Mucosa of gallbladder (tissue), 1 donor: ENCODE measurements around the gene EYS. TPM values are rescaled to one million over a fixed set of nuclear protein-coding genes. Genes with fewer than 3 reads are reported as not detected.
"Not testable (repeated sequence)": the region's sequence is repeated elsewhere in the genome, so short reads cannot be mapped to it uniquely, and the experiment has no call there.

Experiments used
- DNase-seq: peaks from one replicate; pipeline ENCODE4 v3.0.0-alpha.2; 2020; ENCODE audit warnings: low spot score
- total RNA-seq: library from RNA; stranded (reverse); gene quantifications from one replicate; pipeline ENCODE4 v1.2.1, GENCODE V29; 2021
- donor health status: DM: no; HTN: no; CAD: no.

Gene EYS
- total RNA-seq, 1 donor from 2014 or later: not detected

DNA sequence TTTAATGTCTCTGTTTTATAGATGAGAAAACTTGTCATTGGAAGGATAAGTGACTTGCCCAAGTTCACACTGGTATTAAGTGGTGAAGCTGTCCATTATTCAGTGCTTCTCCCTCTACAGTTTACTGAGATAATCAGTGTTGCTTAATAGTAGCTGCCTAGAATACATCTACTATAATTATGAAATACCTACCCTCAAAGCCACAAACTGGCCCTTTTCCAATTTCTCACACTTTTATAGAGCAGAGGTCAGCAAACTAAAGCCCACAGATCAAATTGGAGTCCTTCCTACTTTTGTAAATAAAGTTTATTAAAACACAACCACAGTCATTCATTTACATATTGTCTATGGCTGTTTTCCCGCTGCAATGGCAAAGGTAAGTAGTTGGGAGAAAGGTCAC is 73.5 kb downstream of the EYS start:
- DNase-seq: no peak

DNA sequence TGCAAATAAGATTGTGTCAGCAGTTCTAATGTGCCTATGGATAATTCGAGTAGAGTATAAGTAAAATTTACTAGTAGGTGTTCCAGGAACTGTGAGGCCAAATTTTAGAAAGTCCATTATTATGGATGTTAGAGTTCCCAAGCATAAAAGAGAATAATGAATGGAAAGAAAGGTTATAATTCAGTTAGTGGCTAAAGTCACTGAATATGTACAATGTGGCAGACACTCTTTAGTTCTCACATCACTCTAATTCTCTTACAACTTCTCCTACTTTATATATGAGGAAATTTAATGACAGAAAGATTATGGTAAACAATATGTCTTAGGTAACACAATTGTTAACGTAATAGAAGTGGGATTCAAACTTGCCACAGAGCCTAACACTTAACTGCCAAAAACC is 75.3 kb downstream of the EYS start:
- no peak for DNase-seq

DNA sequence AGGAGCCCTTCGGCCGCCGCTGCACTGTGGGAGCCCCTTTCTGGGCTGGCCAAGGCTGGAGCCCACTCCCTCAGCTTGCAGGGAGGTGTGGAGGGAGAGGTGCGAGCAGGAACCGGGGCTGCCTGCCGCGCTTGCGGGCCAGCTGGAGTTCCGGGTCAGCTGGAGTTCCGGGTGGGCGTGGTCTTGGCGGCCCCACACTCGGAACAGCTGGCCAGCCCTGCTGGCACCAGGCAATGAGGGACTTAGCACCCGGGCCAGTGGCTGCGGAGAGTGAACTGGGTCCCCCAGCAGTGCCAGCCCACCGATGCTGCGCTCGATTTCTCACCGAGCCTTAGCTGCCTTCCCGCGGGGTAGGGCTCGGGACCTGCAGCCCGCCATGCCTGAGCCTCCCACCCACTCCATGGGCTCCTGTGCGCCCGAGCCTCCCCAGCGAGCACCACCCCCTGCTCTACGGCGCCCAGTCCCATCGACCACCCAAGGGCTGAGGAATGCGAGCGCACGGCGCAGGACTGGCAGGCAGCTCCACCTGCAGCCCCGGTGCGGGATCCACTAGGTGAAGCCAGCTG is 79.5 kb downstream of the EYS start:
- not testable (repeated sequence) for DNase-seq

DNA sequence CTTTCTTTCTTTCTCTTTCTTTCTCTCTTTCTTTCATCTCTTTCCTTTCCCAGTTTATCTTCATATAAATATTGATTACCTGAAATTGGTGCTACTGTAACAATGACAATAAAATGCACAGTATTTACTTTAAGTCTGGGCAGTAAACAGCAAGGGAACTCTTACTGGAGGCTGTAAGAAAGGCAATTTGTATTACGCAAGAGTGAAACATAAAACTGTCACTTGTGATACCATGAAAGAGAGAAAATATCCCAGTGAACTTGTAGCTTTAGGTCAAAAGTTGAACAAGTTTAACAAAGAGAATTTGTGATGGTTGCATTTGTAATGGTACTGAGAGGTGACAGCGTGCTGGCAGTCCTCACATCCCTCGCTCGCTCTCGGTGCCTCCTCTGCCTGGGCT is 80.0 kb downstream of the EYS start:
- DNase-seq: no peak

DNA sequence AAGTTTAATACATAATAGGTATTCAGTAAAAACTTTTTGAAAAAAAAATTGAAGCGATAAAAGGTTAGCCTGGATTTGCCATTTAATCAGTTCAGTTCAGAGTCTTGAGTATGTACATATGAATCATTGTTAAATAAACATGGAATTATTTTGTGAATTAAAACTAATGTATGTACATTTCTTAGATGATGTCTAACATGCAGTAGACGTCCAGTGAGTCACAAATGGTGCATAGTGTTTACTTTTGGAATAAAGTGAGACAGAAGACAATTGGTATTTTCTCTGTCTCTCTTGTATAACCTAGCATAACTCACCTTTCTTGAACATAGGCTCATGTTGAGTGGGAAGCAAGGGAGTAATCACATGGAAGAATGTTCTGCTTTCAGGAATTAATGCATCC is 83.5 kb downstream of the EYS start:
- no peak for DNase-seq

DNA sequence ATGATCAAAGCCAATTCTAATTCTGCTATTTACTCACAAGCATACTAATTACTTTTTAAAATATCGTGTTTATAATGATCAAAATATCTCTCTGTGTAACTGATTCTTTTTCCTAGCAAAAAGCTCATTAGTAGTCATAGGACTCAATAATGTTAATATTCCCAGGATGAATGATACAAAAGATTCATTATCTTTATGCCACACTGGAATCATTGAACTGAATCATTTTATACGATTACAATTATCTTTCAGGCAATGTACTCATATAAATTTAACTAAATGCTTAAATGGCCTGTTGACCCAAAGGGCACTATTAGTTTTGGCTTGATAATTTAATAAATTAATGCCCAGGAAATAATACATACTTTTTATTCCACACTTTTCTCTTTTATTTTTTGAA is 96.3 kb downstream of the EYS start:
- DNase-seq: no peak

DNA sequence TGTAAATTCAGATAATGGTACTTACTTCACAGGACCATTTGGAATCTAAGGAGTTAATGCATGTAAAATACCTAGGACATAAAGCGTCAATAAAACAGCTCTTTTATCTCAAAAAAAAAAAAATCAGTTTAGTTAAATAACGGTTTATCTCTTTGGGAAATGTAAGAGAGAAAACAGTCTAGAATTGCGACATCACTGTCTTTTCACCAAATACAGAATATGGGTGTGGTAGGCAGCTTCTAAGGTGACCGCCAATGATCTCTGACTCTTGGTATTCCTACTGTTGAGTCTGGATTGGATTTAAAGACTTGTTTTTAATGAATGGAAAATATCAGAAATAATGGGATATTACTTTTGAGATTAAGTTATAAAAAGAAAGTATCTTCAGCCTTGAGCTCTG is 111.5 kb downstream of the EYS start:
- no peak for DNase-seq

DNA sequence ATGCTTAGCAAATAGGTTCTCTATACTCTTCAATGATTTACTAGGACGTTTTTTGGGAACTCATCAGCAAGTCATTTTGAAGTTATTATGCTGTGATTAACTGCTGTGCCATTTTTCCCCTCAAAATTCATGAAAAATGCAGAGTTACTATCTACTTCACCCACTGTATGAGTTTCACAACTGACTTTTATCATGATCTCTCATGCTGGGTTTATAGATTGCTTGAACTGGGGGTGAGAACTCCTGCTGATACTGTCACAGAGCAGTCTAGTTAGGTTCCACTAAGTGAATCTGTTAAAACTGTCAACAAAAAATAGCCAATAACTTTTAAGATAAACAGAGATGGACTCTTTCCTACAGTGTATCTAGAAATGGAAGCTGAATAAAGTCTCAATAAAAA is 136.7 kb downstream of the EYS start:
- DNase-seq: no peak

DNA sequence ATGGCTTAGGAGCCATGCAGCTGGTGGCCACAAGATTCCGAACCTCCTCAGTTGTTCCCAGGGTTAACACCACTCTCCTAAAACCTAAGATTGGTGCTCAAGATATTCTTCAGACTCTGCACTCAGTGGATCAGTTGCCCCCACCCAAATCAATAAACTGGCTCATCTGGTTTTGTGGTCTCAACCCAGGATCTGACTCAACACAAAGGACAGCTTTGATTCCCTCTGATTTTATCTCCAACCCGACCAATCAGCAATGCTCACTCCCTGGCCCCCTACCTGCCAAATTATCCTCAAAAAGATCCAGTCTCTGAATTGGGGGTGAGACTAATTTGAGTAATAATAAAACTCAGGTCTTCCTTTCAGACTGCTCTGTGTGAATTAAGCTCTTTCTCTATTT is 137.5 kb downstream of the EYS start:
- no peak for DNase-seq

DNA sequence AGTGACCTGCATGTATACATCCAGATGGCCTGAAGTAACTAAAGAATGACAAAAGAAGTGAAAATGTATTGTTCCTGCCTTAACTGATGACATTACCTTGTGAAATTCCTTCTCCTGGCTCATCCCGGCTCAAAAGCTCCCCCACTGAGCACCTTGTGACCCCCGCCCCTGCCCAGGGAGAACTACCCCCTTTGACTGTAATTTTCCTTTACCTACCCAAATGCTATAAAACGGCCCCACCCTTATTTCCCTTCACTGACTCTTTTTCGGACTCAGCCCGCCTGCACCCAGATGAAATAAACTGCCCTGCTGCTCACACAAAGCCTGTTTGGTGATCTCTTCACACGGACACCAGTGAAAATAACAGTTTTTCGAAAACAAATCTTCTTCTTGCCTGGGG is 138.0 kb downstream of the EYS start:
- not testable (repeated sequence) for DNase-seq

DNA sequence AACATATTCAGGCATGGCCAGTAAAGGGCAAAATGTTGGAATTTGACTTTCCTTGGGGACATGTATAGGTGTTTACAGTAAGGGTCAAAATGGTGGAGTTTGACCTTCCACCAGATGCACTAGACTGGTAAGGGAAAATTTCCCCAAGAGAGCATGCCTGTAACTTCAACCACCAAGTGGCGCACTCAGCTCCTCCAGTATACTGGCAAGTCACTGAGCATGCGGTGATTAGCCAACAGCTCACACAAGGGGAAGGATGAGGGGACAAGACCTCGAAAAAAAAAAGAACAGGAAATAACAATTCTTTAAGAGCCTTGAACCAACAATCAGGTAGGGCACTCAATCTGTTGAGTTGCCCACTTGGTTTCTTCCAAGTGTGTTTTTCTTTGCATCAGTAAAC is 140.9 kb downstream of the EYS start:
- DNase-seq: no peak

DNA sequence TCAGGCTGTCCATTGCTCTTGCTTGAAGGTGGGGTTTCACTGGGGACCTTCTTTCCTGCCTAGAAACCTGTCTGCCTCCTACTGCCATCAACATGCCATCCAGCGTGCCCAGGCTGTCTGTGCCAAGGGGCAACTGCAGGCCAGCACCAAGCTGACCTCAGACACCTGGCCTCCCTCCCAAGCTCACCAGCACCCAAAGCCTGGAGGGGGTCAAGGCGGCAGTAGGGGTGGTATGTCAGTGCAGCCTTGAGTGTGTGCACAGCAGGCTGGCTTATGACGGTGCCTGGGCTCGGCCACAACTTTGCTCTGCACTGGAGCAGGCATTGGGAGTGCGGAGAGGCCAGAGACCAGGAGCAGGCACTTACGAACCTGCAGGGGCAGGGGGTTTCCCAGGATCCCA is 149.0 kb downstream of the EYS start:
- DNase-seq: no peak

DNA sequence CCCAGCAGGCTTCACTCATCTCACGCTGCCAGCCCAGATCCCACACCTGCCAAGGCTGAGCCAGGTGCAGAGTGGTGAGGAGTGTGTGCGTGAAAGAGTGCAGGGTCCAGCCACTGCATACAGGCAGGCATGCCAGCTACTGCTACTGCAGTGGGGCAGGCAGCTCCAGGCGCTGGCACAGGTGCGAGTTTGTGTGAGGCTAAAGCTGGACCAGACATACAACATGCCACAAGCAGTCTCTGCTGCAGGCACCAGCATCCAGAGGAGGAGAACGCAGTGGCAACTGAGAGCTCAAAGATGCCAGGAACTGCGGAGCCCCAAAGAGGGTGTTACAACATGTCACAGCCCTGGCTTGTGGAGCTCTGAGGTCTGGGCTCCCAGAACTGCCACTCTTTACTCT is 149.8 kb downstream of the EYS start:
- DNase-seq: no peak

DNA sequence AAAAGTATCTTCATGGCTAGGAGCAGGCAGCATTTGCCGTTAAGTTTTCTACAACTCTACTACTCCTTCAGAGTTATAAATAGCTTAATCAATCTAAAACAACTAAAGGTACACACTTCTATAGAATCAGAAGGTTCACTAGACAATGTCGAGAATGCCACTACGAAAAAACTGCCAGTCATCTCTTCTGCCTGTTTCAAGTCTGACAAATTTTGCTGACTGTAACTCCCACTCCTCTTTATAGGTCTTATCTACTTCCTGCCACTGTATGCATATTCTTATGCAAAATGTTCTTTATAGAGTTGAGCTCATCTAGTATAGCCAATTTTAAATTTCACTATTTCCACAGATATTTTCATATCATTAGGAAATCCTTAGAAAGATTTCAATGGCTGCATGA is 160.1 kb downstream of the EYS start:
- DNase-seq: no peak

DNA sequence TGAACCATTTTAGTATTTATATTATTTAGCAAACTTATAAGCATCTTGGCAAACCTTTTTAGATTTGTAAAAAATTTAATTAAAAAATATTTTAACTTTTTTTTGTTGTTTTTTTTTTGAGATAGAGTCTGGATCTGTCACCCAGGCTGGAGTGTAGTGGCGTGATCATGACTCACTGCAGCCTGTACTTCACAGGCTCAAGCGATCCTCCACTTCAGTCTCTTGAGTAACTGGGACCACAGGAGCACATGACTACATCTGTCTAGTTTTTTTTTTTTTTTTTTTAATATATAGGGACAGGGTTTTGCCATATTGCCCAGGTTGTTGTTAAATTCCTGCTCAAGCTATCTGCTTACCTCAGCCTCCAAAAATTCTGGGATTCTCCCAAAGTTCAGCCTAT is 161.1 kb downstream of the EYS start:
- DNase-seq: no peak

DNA sequence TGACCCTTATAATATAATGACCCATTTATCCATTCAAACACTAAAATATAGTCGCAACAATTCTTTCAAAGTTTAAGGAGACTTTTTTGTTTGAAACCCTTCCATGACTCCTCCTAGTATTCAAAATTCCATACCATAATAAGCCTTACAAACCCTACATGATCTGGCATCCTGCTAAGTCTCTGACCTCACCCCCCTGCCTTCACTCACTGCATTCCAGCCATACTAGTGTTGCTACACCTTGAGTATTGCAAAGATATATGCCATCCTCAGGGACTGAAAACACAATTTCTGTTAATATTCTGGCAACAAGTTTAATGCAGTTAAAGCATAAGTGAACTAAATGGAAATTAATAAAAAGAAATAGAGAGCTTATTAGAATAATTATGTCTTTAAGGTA is 168.4 kb downstream of the EYS start:
- DNase-seq: no peak

DNA sequence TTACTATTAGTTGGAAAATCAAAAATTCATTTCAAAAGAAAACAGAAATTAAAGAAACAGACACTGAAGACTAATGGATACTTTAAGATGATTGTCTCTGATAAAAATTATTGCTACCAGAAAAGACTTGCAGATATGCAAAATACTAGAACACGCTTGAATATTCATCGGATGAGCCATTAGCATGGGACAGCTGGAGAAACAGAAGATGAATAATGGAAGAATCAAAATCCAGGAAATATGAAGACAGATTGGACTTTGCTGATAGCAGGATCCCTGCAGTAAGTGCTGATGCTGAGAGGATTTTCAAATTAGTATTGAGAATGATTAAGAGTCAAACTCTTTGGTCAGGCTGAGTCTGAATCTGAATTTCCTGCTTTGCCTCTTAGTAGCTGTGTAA is 169.4 kb downstream of the EYS start:
- DNase-seq: no peak

DNA sequence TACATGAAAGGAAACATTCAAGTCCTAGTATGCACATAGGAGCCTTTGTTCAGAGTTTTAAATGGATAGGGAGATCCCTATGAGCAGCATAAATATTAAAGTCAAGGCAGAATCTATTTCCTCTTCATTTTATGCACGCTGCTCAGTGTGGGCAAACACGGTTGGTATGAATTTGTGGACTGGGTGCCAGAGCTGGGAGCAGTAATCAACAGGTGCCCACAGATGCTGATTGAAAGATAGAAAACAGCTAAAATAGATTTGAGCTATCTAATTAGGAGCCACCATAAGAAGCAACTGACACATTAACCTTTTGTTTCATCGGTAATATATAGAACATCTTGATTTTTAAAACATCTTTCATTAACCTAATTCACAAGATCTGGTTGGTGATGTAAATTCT is 175.5 kb downstream of the EYS start:
- no peak for DNase-seq

DNA sequence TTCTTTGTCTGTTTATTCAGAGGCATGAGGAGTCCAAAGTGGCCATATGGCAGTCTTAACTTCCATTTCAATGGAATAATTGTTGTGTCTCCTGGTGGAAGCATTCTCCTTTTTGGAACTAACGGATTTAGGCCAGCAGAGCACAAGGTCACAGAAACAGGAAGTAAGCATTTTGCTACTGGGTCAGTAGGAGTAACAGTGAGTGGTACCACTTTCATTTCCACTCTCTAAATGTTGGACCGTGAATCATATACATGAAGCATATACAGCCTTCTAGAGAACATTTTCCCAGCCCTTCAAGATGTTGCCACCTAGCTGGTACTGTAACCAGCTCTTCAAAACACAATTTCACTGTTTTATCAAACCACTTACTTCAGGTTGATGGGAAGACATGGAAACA is 182.8 kb downstream of the EYS start:
- DNase-seq: no peak

DNA sequence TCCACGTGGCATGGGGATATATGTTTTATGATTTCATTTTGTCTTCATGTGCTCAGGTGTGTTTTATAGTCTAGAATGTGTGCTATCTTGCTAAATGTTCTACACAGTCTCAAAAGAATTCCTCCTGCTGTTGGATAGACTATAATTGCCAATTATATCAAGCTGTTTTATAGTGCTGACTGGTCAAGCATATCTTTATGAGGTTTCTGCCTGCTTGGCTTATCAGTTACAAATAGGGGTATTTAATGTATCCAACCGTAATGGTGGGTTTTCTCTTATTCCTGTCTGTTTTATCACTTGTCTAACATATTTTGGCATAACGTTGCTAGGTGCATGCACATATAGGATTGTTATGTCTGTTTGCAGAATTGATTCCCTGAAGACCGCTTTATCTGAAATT is 201.3 kb downstream of the EYS start:
- no peak for DNase-seq

DNA sequence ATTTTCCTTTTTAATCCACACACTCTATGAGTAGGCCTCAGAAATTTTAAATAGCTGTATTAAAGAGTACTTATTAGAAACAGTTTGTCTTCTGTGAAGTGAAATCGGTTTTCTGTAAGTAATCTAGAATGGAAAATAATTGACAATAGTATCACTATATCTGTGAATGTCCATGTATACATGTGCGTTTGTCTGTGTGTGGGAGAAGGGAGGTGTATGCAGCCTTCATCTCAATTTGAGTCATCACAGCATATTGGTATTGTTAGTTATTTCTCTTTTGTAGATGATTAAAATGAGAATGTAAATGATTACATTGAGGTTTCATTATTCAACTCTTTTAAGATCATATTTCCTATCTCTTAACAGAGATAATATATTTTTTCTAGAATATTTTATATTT is 206.0 kb downstream of the EYS start:
- no peak for DNase-seq

DNA sequence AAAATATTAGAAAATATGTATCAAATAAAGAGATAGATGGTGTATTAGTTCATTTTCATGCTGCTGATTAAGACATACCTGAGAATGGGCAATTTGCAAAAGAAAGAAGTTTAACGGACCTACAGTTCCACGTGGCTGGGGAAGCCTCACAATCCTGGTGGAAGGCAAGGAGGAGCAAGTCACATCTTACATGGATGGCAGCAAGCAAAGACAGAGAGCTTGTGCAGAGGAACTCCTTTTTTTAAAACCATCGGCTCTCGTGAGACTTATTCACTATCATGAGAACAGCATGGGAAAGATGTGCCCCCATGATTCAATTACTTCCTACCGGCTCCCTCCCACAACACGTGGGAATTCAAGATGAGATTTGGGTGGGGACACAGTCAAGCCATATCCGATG is 223.4 kb downstream of the EYS start:
- DNase-seq: not testable (repeated sequence)

DNA sequence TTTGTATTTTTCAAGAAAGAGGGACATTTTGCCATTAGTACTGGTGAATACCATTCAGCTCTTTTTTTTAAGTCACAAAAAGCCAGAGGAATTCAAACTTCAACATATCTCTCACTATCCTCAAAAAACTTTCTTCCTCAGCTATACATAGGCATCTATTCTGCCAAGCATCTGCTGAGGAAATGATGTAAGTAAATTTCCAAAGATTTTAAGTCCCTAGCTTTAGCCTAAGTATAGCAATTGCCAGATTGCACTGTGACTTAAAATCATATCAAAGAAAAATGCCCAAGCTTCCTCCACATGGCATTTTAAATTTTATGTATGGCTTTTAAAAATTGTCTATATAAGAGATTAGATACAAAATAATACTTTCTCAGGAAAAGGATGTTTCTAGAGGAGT is 237.4 kb downstream of the EYS start:
- DNase-seq: no peak

DNA sequence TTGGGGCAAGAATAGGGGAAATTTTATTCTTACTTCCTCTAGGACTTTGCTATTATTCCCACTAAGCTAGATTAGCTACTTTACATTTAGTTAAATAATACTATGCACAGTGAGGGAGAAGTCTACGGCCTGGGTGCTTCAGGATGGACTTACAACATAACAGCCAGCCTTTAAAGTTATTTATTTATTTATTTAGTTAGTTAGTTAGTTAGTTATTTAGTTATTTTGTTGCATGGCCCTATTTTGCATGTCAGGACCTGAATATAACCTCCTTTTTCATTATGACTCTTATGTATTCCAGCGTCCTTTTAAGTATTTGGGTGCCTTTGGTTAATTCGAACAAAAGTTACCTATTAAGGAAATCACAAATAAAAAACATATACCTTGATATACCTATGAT is 238.7 kb downstream of the EYS start:
- no peak for DNase-seq

DNA sequence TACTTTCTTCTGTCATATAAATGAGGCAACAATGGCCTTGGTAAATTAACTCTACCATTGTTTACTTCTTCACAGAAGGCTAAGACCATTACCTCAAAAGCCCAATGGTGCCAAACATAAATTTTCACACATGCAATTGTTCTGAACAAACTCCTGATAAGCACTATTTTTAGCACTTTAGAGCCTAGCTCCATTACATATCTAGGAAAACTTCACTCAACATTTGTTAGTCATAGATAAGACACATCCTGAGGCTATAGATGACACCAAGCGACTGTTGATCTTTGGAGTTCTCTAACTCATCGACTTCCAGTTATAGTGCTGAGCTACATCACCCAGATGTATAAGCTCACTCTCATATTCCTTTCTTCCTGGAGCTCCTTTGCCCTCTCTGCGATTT is 245.9 kb downstream of the EYS start:
- no peak for DNase-seq
